ENCODE data around the gene TKT. TPM values are rescaled to one million over a fixed set of nuclear protein-coding genes. Genes with fewer than 3 reads are reported as not detected.

TKT gene
- total and polyA plus RNA-seq, 2 of the 4 experiments (the other 2 are of a cell fraction), result 280 to 349 TPM

- Histone ChIP-seq H4K5ac (ENCODE audit: low read depth, low read length) (no peak overlapping the region), H2BK15ac (ENCODE audit: low read depth, low read length) (peak overlapping the region; percentile 87; the same call in 1 of the 3 replicates), H3K9me1 (ENCODE audit: insufficient read depth, low read length) (0 out of 2 replicates have a peak, but pooled peaks cover 5% of the 10 kb centered on the region), H3K9me3 (ENCODE audit: control insufficient read depth, insufficient read depth, low read length) (no peaks in the 10 kb centered on the region), H3K14ac (replicated peaks; ENCODE audit: low read depth, low read length) (no peak overlapping the region; the same call in 1 of the 2 replicates), H3K4me2 (ENCODE audit: low read depth, low read length) (no peak overlapping the region), H3K56ac (ENCODE audit: extremely low read depth, insufficient read depth, low read length) (no peak overlapping the region), H3K36me3 (ENCODE audit: control insufficient read depth, insufficient read depth, low read length) (no peaks in the 10 kb centered on the region), H3K27me3 (ENCODE audit: control insufficient read depth, insufficient read depth, low read length) (no peaks in the 10 kb centered on the region), H4K8ac (ENCODE audit: low read depth in 2 of 2, low read length in 2 of 2) (no peak overlapping the region), H3K4me3 (ENCODE audit: insufficient read depth, low read depth, low read length) (no peak overlapping the region), H3K9ac (ENCODE audit: low read depth, low read length) (no peak overlapping the region), H4K91ac (ENCODE audit: insufficient read depth, low read depth, low read length) (no peak overlapping the region), H3K18ac (ENCODE audit: low read depth, low read length) (no peak overlapping the region), H4K20me1 (ENCODE audit: insufficient read depth, low read length) (peaks cover 11% of the 10 kb centered on the region), H2BK20ac (ENCODE audit: low read depth, low read length) (peak overlapping the region; percentile 1; the same call in 1 of the 2 replicates), H2BK120ac (ENCODE audit: low read depth, low read length) (peak overlapping the region; percentile 58), H3K4me1 (ENCODE audit: control insufficient read depth, insufficient read depth, low read length) (peaks cover 9% of the 10 kb centered on the region), H3K27ac (ENCODE audit: insufficient read depth, low read length) (no peak overlapping the region), H2AK9ac (replicated peaks; ENCODE audit: low read depth, low read length, poor library complexity) (peak overlapping the region; percentile 73), H3K4ac (ENCODE audit: low read depth, low read length) (peak overlapping the region; percentile 63), H2AFZ (replicated peaks; ENCODE audit: low read length, poor library complexity) (peak overlapping the region; percentile 74), H2BK5ac (ENCODE audit: low read depth, low read length, poor library complexity, severe bottlenecking) (no peak overlapping the region), H2AK5ac (ENCODE audit: low read depth, low read length) (peak overlapping the region; percentile 57), H3K23ac (ENCODE audit: low read depth, low read length) (no peak overlapping the region; the same call in 1 of the 2 replicates), H3K79me1 (ENCODE audit: low read depth in 1 of 2, low read length in 2 of 2) (peaks cover 0 to 4% of the 10 kb centered on the region in 2 experiments; a peak in 2 of 4 replicates)
- intact Hi-C loops (cut with micrococcal nuclease), result no loop called here
- dilution Hi-C loops (cut with HindIII; ENCODE audit: low sequenced_read_pairs, unreplicated experiment), result no loop called here
- BruUV-seq (replicated peaks), result no TSS peak
- in situ Hi-C loops (cut with MboI; ENCODE audit: low sequenced_read_pairs), result no loop called here
- CTCF ChIA-PET, result no interaction called here
- POLR2A ChIA-PET (ENCODE audit: unreplicated experiment), result no interaction called here
- 45% methylated on average over 4 of the region's 9 CpGs; no CpG with 5 or more reads in 1 of the 2 experiments for WGBS, 2 experiments (ENCODE audit: extremely low coverage in 2 of 2, insufficient read length in 1 of 2)
- ATAC-seq (ENCODE audit: low read depth) (no peak), DNase-seq (no peak)
- no peak for TF ChIP-seq MXI1 (IDR thresholded peaks at IDR 0.05; ENCODE audit: borderline replicate concordance, low read depth, low read length)
- TF ChIP-seq CEBPB (IDR thresholded peaks at IDR 0.05; ENCODE audit: low read depth, low read length), result no peak
- TF ChIP-seq USF2 (IDR thresholded peaks at IDR 0.05; ENCODE audit: low read depth, low read length), result no peak
- no peak for TF ChIP-seq MAFK (IDR thresholded peaks at IDR 0.05; ENCODE audit: low read depth, low read length)
These were observed 3.8 kb upstream of the TKT start for GRCh38 chr3:53259427-53260259.

Measured in IMR-90 (cell line).